ENCODE measurements around the gene PIK3C2A.
"Not testable (repeated sequence)": the region's sequence is repeated elsewhere in the genome, so short reads cannot be mapped to it uniquely, and the experiment has no call there.

PIK3C2A gene

GRCh38 chr11:17230867-17231851, 23.4 kb upstream of the PIK3C2A start:
- Mint-ChIP-seq H3K27me3 (no peaks in the 10 kb centered on the region), H3K9me3 (no peaks in the 10 kb centered on the region), H3K4me1 (peaks cover 13% of the 10 kb centered on the region), H3K27ac (ENCODE audit: low read depth) (no peak overlapping the region), H3K4me3 (peak overlapping the region; percentile 55), H3K36me3 (ENCODE audit: insufficient read depth) (no peaks in the 10 kb centered on the region)
- ATAC-seq (replicated peaks; ENCODE audit: extremely low read depth, poor library complexity, severe bottlenecking): peak; percentile 70
- DNase-seq (ENCODE audit: low spot score in 2 of 2): no peak

- H3K4me1 Mint-ChIP-seq: peaks cover 13% of the 10 kb centered on the region
- no peak overlapping the region for H3K27ac Mint-ChIP-seq (ENCODE audit: low read depth)
- peak overlapping the region; percentile 55 for H3K4me3 Mint-ChIP-seq
Observed at GRCh38 chr11:17229481-17230152, 21.8 kb upstream of the PIK3C2A start.

GRCh38 chr11:17228186-17228925, 20.6 kb upstream of the PIK3C2A start:
- H3K27ac Mint-ChIP-seq (ENCODE audit: low read depth); H3K9me3 Mint-ChIP-seq; H3K36me3 Mint-ChIP-seq (ENCODE audit: insufficient read depth); DNase-seq (ENCODE audit: low spot score in 2 of 2); H3K4me3 Mint-ChIP-seq; ATAC-seq (replicated peaks; ENCODE audit: extremely low read depth, poor library complexity, severe bottlenecking); H3K27me3 Mint-ChIP-seq: not testable (repeated sequence)
- H3K4me1 Mint-ChIP-seq: peaks cover 13% of the 10 kb centered on the region

More at GRCh38 chr11:17229481-17230152, 21.8 kb upstream of the PIK3C2A start:
- Mint-ChIP-seq H3K9me3 (no peaks in the 10 kb centered on the region), H3K36me3 (ENCODE audit: insufficient read depth) (no peaks in the 10 kb centered on the region), H3K27me3 (no peaks in the 10 kb centered on the region)
- ATAC-seq (replicated peaks; ENCODE audit: extremely low read depth, poor library complexity, severe bottlenecking) (no peak), DNase-seq (ENCODE audit: low spot score in 2 of 2) (no peak)

- no peaks in the 10 kb centered on the region for H3K9me3 Mint-ChIP-seq
- H3K27me3 Mint-ChIP-seq: no peaks in the 10 kb centered on the region
- no peak overlapping the region for H3K27ac Mint-ChIP-seq (ENCODE audit: low read depth)
- no peak for ATAC-seq (replicated peaks; ENCODE audit: extremely low read depth, poor library complexity, severe bottlenecking)
- no peak overlapping the region for H3K4me3 Mint-ChIP-seq
- no peaks in the 10 kb centered on the region for H3K36me3 Mint-ChIP-seq (ENCODE audit: insufficient read depth)
- DNase-seq (ENCODE audit: low spot score in 2 of 2): no peak
- no peaks in the 10 kb centered on the region for H3K4me1 Mint-ChIP-seq
Observed at GRCh38 chr11:17224727-17225126, 16.9 kb upstream of the PIK3C2A start.

- H3K9me3 Mint-ChIP-seq: no peaks in the 10 kb centered on the region
- DNase-seq (ENCODE audit: low spot score in 2 of 2): no peak
- H3K27me3 Mint-ChIP-seq: no peaks in the 10 kb centered on the region
- no peaks in the 10 kb centered on the region for H3K4me1 Mint-ChIP-seq
- no peak overlapping the region for H3K4me3 Mint-ChIP-seq
- H3K27ac Mint-ChIP-seq (ENCODE audit: low read depth): no peak overlapping the region
- H3K36me3 Mint-ChIP-seq (ENCODE audit: insufficient read depth): no peaks in the 10 kb centered on the region
- no peak for ATAC-seq (replicated peaks; ENCODE audit: extremely low read depth, poor library complexity, severe bottlenecking)
Observed at GRCh38 chr11:17221968-17222367, 14.2 kb upstream of the PIK3C2A start.

GRCh38 chr11:17219016-17219415, 11.2 kb upstream of the PIK3C2A start:
- Mint-ChIP-seq H3K4me1 (no peaks in the 10 kb centered on the region), H3K36me3 (ENCODE audit: insufficient read depth) (no peaks in the 10 kb centered on the region), H3K27ac (ENCODE audit: low read depth) (no peak overlapping the region), H3K9me3 (no peaks in the 10 kb centered on the region), H3K27me3 (no peaks in the 10 kb centered on the region), H3K4me3 (no peak overlapping the region)
- DNase-seq (ENCODE audit: low spot score in 2 of 2): no peak
- ATAC-seq (replicated peaks; ENCODE audit: extremely low read depth, poor library complexity, severe bottlenecking): no peak

- DNase-seq (ENCODE audit: low spot score in 2 of 2): no peak
- no peaks in the 10 kb centered on the region for H3K9me3 Mint-ChIP-seq
- H3K27me3 Mint-ChIP-seq: no peaks in the 10 kb centered on the region
- no peaks in the 10 kb centered on the region for H3K36me3 Mint-ChIP-seq (ENCODE audit: insufficient read depth)
- H3K4me1 Mint-ChIP-seq: no peaks in the 10 kb centered on the region
- H3K27ac Mint-ChIP-seq (ENCODE audit: low read depth): no peak overlapping the region
- ATAC-seq (replicated peaks; ENCODE audit: extremely low read depth, poor library complexity, severe bottlenecking): no peak
- H3K4me3 Mint-ChIP-seq: no peak overlapping the region
Observed at GRCh38 chr11:17218403-17218802, 10.6 kb upstream of the PIK3C2A start.

GRCh38 chr11:17217401-17217800, 9.6 kb upstream of the PIK3C2A start:
- ATAC-seq (replicated peaks; ENCODE audit: extremely low read depth, poor library complexity, severe bottlenecking) (no peak), DNase-seq (ENCODE audit: low spot score in 2 of 2) (no peak)
- Mint-ChIP-seq H3K27me3 (no peaks in the 10 kb centered on the region), H3K27ac (ENCODE audit: low read depth) (no peak overlapping the region), H3K9me3 (no peaks in the 10 kb centered on the region), H3K4me1 (no peaks in the 10 kb centered on the region), H3K36me3 (ENCODE audit: insufficient read depth) (no peaks in the 10 kb centered on the region), H3K4me3 (no peak overlapping the region)

GRCh38 chr11:17214338-17214737, 6.6 kb upstream of the PIK3C2A start:
- H3K9me3 Mint-ChIP-seq: no peaks in the 10 kb centered on the region
- no peak for DNase-seq (ENCODE audit: low spot score in 2 of 2)

GRCh38 chr11:17211286-17211685, 3.5 kb upstream of the PIK3C2A start:
- Mint-ChIP-seq H3K9me3 (no peaks in the 10 kb centered on the region), H3K4me1 (peaks cover 28% of the 10 kb centered on the region), H3K27me3 (no peaks in the 10 kb centered on the region), H3K4me3 (no peak overlapping the region), H3K36me3 (ENCODE audit: insufficient read depth) (peaks cover 9% of the 10 kb centered on the region), H3K27ac (ENCODE audit: low read depth) (no peak overlapping the region)
- ATAC-seq (replicated peaks; ENCODE audit: extremely low read depth, poor library complexity, severe bottlenecking): no peak
- DNase-seq (ENCODE audit: low spot score in 2 of 2): no peak

More at GRCh38 chr11:17214338-17214737, 6.6 kb upstream of the PIK3C2A start:
- H3K4me1 Mint-ChIP-seq: peaks cover 5% of the 10 kb centered on the region
- H3K36me3 Mint-ChIP-seq (ENCODE audit: insufficient read depth): peaks cover 1% of the 10 kb centered on the region
- no peak for ATAC-seq (replicated peaks; ENCODE audit: extremely low read depth, poor library complexity, severe bottlenecking)
- H3K27ac Mint-ChIP-seq (ENCODE audit: low read depth): no peak overlapping the region
- H3K27me3 Mint-ChIP-seq: no peaks in the 10 kb centered on the region
- H3K4me3 Mint-ChIP-seq: no peak overlapping the region

GRCh38 chr11:17209939-17210245, 2.1 kb upstream of the PIK3C2A start:
- Mint-ChIP-seq H3K27ac (ENCODE audit: low read depth) (peak overlapping the region; percentile 89), H3K4me1 (peaks cover 29% of the 10 kb centered on the region), H3K27me3 (no peaks in the 10 kb centered on the region), H3K36me3 (ENCODE audit: insufficient read depth) (peaks cover 9% of the 10 kb centered on the region), H3K9me3 (no peaks in the 10 kb centered on the region), H3K4me3 (peak overlapping the region; percentile 97)
- DNase-seq (ENCODE audit: low spot score in 2 of 2) (no peak), ATAC-seq (replicated peaks; ENCODE audit: extremely low read depth, poor library complexity, severe bottlenecking) (no peak)

- Mint-ChIP-seq H3K9me3 (no peaks in the 10 kb centered on the region), H3K4me3 (peak overlapping the region; percentile 97), H3K27ac (ENCODE audit: low read depth) (peak overlapping the region; percentile 97), H3K4me1 (peaks cover 38% of the 10 kb centered on the region), H3K27me3 (no peaks in the 10 kb centered on the region), H3K36me3 (ENCODE audit: insufficient read depth) (peaks cover 9% of the 10 kb centered on the region)
- DNase-seq (ENCODE audit: low spot score in 2 of 2) (peak in 1 of 2 donors; percentile 18), ATAC-seq (replicated peaks; ENCODE audit: extremely low read depth, poor library complexity, severe bottlenecking) (peak; percentile 61)
Observed at GRCh38 chr11:17208257-17208999, 642 bp upstream of the PIK3C2A start.
